HEK293T (cell line): ENCODE measurements around the gene CYP2J2.

Experiments used
- CTCF ChIA-PET: fragments of 350-600 bp; formaldehyde crosslinking; extraction: SDS; loops from one replicate; lab custom pipeline; 2021; ENCODE audit warnings: antibody characterized with exemption, inconsistent platforms; lab: Yijun Ruan, JAX
- POLR2A ChIA-PET: fragments of 350-600 bp; formaldehyde crosslinking; extraction: SDS; loops from one replicate; lab custom pipeline; 2020; ENCODE audit warnings: antibody characterized with exemption, inconsistent platforms; lab: Yijun Ruan, JAX
- DNase-seq: peaks from one replicate; pipeline ENCODE4 v3.0.0; 2012; ENCODE audit warnings: mixed read lengths; ENCODE audit errors: extremely low spot score
- ARNT ChIP-seq: fragments of 450-650 bp; IDR thresholded peaks from 2 replicates; pipeline ENCODE4 v1.6.1; 2017; ENCODE audit warnings: mild to moderate bottlenecking
- BHLHE40 ChIP-seq: fragments of 450-650 bp; IDR thresholded peaks from 2 replicates; pipeline ENCODE4 v1.6.1; 2016; ENCODE audit warnings: mild to moderate bottlenecking, moderate library complexity, borderline replicate concordance
- CTBP1 ChIP-seq: fragments of 450-650 bp; IDR thresholded peaks from 2 replicates; pipeline ENCODE4 v1.6.1; 2016; ENCODE audit warnings: borderline replicate concordance
- ELF4 ChIP-seq: fragments of 450-650 bp; IDR thresholded peaks from 2 replicates; pipeline ENCODE4 v1.6.1; 2017; ENCODE audit warnings: antibody characterized with exemption
- FOXA1 ChIP-seq: fragments of 450-650 bp; IDR thresholded peaks from 2 replicates; pipeline ENCODE4 v1.6.1; 2016; ENCODE audit warnings: mild to moderate bottlenecking
- FOXK2 ChIP-seq: fragments of 450-650 bp; IDR thresholded peaks from 2 replicates; pipeline ENCODE4 v1.6.1; 2016; ENCODE audit warnings: mild to moderate bottlenecking
- FOXM1 ChIP-seq: fragments of 450-650 bp; IDR thresholded peaks from 2 replicates; pipeline ENCODE4 v1.6.1; 2017; ENCODE audit warnings: mild to moderate bottlenecking, borderline replicate concordance
- HDGF ChIP-seq: fragments of 450-650 bp; IDR thresholded peaks from 2 replicates; pipeline ENCODE4 v1.6.1; 2017; ENCODE audit warnings: antibody characterized with exemption, borderline replicate concordance
- L3MBTL2 ChIP-seq: fragments of 450-650 bp; conservative IDR thresholded peaks from 2 replicates; pipeline ENCODE4 v1.6.1; 2016; ENCODE audit warnings: mild to moderate bottlenecking
- LEF1 ChIP-seq: fragments of 450-650 bp; IDR thresholded peaks from 2 replicates; pipeline ENCODE4 v1.6.1; 2017; ENCODE audit warnings: mild to moderate bottlenecking, borderline replicate concordance
- NFRKB ChIP-seq: fragments of 450-650 bp; IDR thresholded peaks from 2 replicates; pipeline ENCODE4 v1.6.1; 2016; ENCODE audit warnings: mild to moderate bottlenecking, moderate library complexity
- PKNOX1 ChIP-seq: fragments of 450-650 bp; IDR thresholded peaks from 2 replicates; pipeline ENCODE4 v1.6.1; 2016
- SP1 ChIP-seq: fragments of 450-650 bp; IDR thresholded peaks from 2 replicates; pipeline ENCODE4 v1.6.1; 2017
- SUZ12 ChIP-seq: fragments of 450-650 bp; IDR thresholded peaks from 2 replicates; pipeline ENCODE4 v1.6.1; 2016; ENCODE audit warnings: mild to moderate bottlenecking
- TARDBP ChIP-seq: fragments of 450-650 bp; IDR thresholded peaks from 2 replicates; pipeline ENCODE4 v1.6.1; 2016
- ZNF384 ChIP-seq: fragments of 450-650 bp; IDR thresholded peaks from 2 replicates; pipeline ENCODE4 v1.6.1; 2016

The CYP2J2 gene

GRCh38 chr1:59967780-59968179 is 41.2 kb upstream of the CYP2J2 start:
- TF ChIP-seq FOXM1: no peak
- ChIA-PET POLR2A (no interaction called here), CTCF (interaction anchor here (2.0 kb wide), 1 partner anchor 20 kb away, joined by 5 read pairs; no protein-coding TSS in a partner anchor)
- no peak for DNase-seq

GRCh38 chr1:59967141-59967697 is 40.6 kb upstream of the CYP2J2 start:
- no peak for DNase-seq
- POLR2A ChIA-PET: interaction anchor here (0.8 kb wide), 1 partner anchor 1083 kb away, joined by 3 read pairs; no protein-coding TSS in a partner anchor
- CTCF ChIA-PET: interaction anchor here (1.1 to 2.0 kb wide), 3 partner anchors 9 to 87 kb away, joined by 4 to 9 read pairs (median 5); no protein-coding TSS in a partner anchor
- no peak for TF ChIP-seq HDGF
- TF ChIP-seq CTBP1: no peak
- TF ChIP-seq ZNF384: no peak
- no peak for TF ChIP-seq FOXA1
- no peak for TF ChIP-seq SUZ12
- TF ChIP-seq FOXM1: no peak
- no peak for TF ChIP-seq L3MBTL2
- no peak for TF ChIP-seq PKNOX1
- TF ChIP-seq NFRKB: no peak
- TF ChIP-seq ARNT: no peak
- TF ChIP-seq LEF1: no peak
- no peak for TF ChIP-seq ELF4
- TF ChIP-seq TARDBP: no peak
- no peak for TF ChIP-seq FOXK2
- TF ChIP-seq BHLHE40: no peak

- ChIA-PET POLR2A (no interaction called here), CTCF (interaction anchor here (1.0 to 1.5 kb wide), 2 partner anchors 19 to 73 kb away, joined by 3 to 4 read pairs; no protein-coding TSS in a partner anchor)
- no peak for TF ChIP-seq ELF4
- TF ChIP-seq PKNOX1: no peak
- no peak for TF ChIP-seq NFRKB
Measured at GRCh38 chr1:59952065-59952464, 25.5 kb upstream of the CYP2J2 start.

GRCh38 chr1:59949648-59950047 is 23.1 kb upstream of the CYP2J2 start:
- DNase-seq: no peak
- ChIA-PET CTCF (interaction anchor here (0.5 to 1.7 kb wide), 2 partner anchors 17 to 71 kb away, joined by 5 read pairs; no protein-coding TSS in a partner anchor), POLR2A (interaction anchor here (1.3 kb wide), 1 partner anchor 135 kb away, joined by 4 read pairs; the partner anchor contains the start of gene HOOK1)

More at GRCh38 chr1:59952065-59952464, 25.5 kb upstream of the CYP2J2 start:
- no peak for DNase-seq

GRCh38 chr1:59948990-59949389 is 22.4 kb upstream of the CYP2J2 start:
- CTCF ChIA-PET: interaction anchor here (0.5 to 1.7 kb wide), 2 partner anchors 17 to 70 kb away, joined by 5 read pairs; no protein-coding TSS in a partner anchor
- TF ChIP-seq ZNF384: no peak
- no peak for TF ChIP-seq SP1
- no peak for TF ChIP-seq NFRKB
- no peak for TF ChIP-seq ELF4
- TF ChIP-seq PKNOX1: no peak
- no peak for TF ChIP-seq ARNT
- no peak for TF ChIP-seq HDGF
- no peak for TF ChIP-seq TARDBP
- no peak for TF ChIP-seq SUZ12
- TF ChIP-seq FOXK2: no peak
- no peak for TF ChIP-seq L3MBTL2
- TF ChIP-seq CTBP1: no peak
- TF ChIP-seq LEF1: no peak
- no peak for TF ChIP-seq FOXM1
- TF ChIP-seq BHLHE40: no peak
- no peak for TF ChIP-seq FOXA1
- DNase-seq: no peak
- POLR2A ChIA-PET: interaction anchor here (1.3 kb wide), 1 partner anchor 134 kb away, joined by 4 read pairs; the partner anchor contains the start of gene HOOK1

More at GRCh38 chr1:59949648-59950047, 23.1 kb upstream of the CYP2J2 start:
- TF ChIP-seq LEF1 (no peak), FOXA1 (no peak), BHLHE40 (no peak), ARNT (no peak), HDGF (no peak), CTBP1 (no peak), ELF4 (no peak), FOXM1 (no peak), PKNOX1 (no peak), SUZ12 (no peak), TARDBP (no peak), L3MBTL2 (no peak), SP1 (no peak), NFRKB (no peak), FOXK2 (no peak), ZNF384 (no peak)
